G401 (cell line): ENCODE measurements around the gene GPR62. TPM values are rescaled to one million over a fixed set of nuclear protein-coding genes. Genes with fewer than 3 reads are reported as not detected.

Experiments used
- DNase-seq: peaks from one replicate; pipeline ENCODE4 v3.0.0-alpha.2; 2015; ENCODE audit warnings: low spot score
- in situ Hi-C: cut with HindIII; loops from 2 replicates; pipeline ENCODE4 v1.10.0; 2016; ENCODE audit warnings: low sequenced_read_pairs, mixed read lengths
- total RNA-seq: library from RNA; depleted of rRNA; stranded (reverse); fragments of >200 nt; shearing (Covaris generic); gene quantifications from 2 replicates; pipeline ENCODE4 v1.2.3, GENCODE V29; 2014; rRNA removed

The GPR62 gene
- total RNA-seq, 1 experiment from 2014 or later = not detected

- in situ Hi-C loops = no loop called here
- no peak for DNase-seq
Measured at GRCh38 chr3:52004906-52005395, 49.8 kb downstream of the GPR62 start.

- DNase-seq = no peak
- in situ Hi-C loops = no loop called here
Measured at GRCh38 chr3:52005571-52005986, 50.4 kb downstream of the GPR62 start.

GRCh38 chr3:52006017-52006819 is 51.0 kb downstream of the GPR62 start:
- in situ Hi-C loops = no loop called here
- no peak for DNase-seq

- no peak for DNase-seq
- in situ Hi-C loops = no loop called here
Measured at GRCh38 chr3:52006820-52007133, 51.6 kb downstream of the GPR62 start.

Other genes with a start within 250 kb of the GPR62 start
- gene GRM2, start 248.3 kb upstream of the GPR62 start, total RNA-seq = under 0.01 TPM in 1 of 2 replicates, not detected in the other
- gene IQCF6, start 176.1 kb upstream of the GPR62 start, total RNA-seq = not detected in 2 replicates
- not detected in 2 replicates for gene IQCF2, start 93.8 kb upstream of the GPR62 start, total RNA-seq
- gene IQCF5, start 79.8 kb upstream of the GPR62 start, total RNA-seq = not detected in 2 replicates
- not detected in 2 replicates for gene IQCF1, start 52.0 kb upstream of the GPR62 start, total RNA-seq
- 80.6 and 87.0 TPM in 2 replicates for gene RRP9, start 13.5 kb upstream of the GPR62 start, total RNA-seq
- gene PARP3, start 13.0 kb upstream of the GPR62 start, total RNA-seq = 6.4 and 9.7 TPM in 2 replicates
- 57.1 and 80.7 TPM in 2 replicates for gene PCBP4, start 12.1 kb downstream of the GPR62 start, total RNA-seq
- gene ABHD14B, start 18.7 kb downstream of the GPR62 start, total RNA-seq = 6.5 and 9.9 TPM in 2 replicates
- gene ABHD14A, start 19.7 kb downstream of the GPR62 start, total RNA-seq = 14.8 and 26.8 TPM in 2 replicates
- gene ACY1, start 28.2 kb downstream of the GPR62 start, total RNA-seq = 103 and 242 TPM in 2 replicates
- 2,209 and 2,228 TPM in 2 replicates for gene RPL29, start 40.5 kb downstream of the GPR62 start, total RNA-seq
- gene DUSP7, start 101.2 kb downstream of the GPR62 start, total RNA-seq = 14.6 and 16.8 TPM in 2 replicates
- gene POC1A, start 199.0 kb downstream of the GPR62 start, total RNA-seq = 22.8 and 32.2 TPM in 2 replicates
- gene ALAS1, start 242.8 kb downstream of the GPR62 start, total RNA-seq = 66.7 and 73.0 TPM in 2 replicates